ENCODE data around the gene DNAH10. TPM values are rescaled to one million over a fixed set of nuclear protein-coding genes. Genes with fewer than 3 reads are reported as not detected.

Gene DNAH10
- total and polyA plus RNA-seq, 2 donors from 2014 or later, result 0.24 to 0.28 TPM

DNA sequence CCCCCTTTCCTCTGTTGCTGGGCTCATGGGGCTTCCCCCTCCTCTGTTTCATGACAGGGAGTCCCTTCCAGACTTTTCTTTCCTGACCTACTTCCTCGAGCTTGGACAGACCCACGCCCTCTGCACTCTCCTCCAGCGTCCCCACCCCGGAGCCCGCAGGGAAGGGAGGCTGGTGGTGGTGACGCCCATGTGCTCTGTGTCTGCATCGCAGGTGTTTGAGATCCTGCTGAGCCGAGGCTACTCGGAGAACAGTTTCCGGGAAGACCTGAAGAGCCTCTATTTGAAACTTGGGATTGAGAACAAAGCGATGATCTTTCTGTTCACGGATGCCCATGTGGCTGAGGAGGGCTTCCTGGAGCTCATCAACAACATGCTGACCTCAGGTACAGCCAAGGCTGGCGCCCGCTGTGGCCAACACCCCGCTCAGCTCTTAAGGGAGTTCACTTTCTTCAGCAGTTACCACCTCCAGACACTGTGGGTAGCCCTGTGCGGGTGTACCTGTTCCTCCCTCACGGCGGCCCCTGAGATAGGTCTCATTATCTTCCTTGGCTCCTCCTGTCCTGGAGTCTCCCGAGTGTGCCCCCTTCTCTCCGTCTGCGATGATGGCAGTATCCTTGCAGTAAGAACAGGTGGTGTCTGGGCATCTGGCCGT is 125.0 kb downstream of the DNAH10 start:
- FAIRE-seq (no peak), DNase-seq (no peak)
- no peak for TF ChIP-seq CTCF (IDR thresholded peaks at IDR 0.05; ENCODE audit: borderline replicate concordance, extremely low read depth, insufficient read depth)
- Histone ChIP-seq H3K4me3 (ENCODE audit: low read length in 3 of 3) (no peak overlapping the region), H3K4me1 (ENCODE audit: control insufficient read depth in 2 of 3, insufficient read depth in 2 of 3, low read depth in 1 of 3, low read length in 3 of 3) (no peaks in the 10 kb centered on the region), H3K9me3 (ENCODE audit: control insufficient read depth in 2 of 3, insufficient read depth in 1 of 3, low read length in 3 of 3) (no peaks in the 10 kb centered on the region), H3K9ac (ENCODE audit: low read length in 3 of 3) (no peak overlapping the region), H3K27me3 (ENCODE audit: control insufficient read depth, insufficient read depth, low read length) (no peaks in the 10 kb centered on the region), H3K27ac (ENCODE audit: low read depth in 2 of 2, low read length in 2 of 2) (no peak overlapping the region), H3K36me3 (ENCODE audit: control insufficient read depth in 2 of 3, insufficient read depth in 3 of 3, low read length in 3 of 3) (no peaks in the 10 kb centered on the region)
- intact Hi-C loops (cut with DNase I), result no loop called here

DNA sequence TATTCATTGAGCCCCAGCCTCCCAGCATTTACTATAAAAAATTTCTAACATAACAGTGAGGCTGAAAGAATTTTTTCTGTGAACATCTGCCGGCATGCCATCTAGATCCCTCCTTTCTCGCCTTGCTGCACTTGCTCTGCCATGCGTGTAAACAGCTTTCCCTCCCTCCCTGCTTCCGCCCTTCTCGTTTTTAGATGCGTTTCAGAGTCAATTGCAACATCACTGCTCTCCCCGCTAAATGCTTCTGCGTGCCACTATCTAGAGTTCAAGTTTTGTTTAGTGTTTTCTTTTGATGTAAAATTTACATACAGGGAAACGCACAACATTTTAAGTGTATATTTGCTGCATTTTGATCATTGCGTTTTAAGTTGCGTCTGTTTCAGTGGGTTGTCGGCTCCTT is 126.9 kb downstream of the DNAH10 start:
- intact Hi-C loops (cut with DNase I), result no loop called here
- no peaks in the 10 kb centered on the region for H3K36me3 ChIP-seq (ENCODE audit: control insufficient read depth in 2 of 3, insufficient read depth in 3 of 3, low read length in 3 of 3)
- no peak for FAIRE-seq
- DNase-seq, result no peak
- H3K4me3 ChIP-seq (ENCODE audit: low read length in 3 of 3), result no peak overlapping the region
- H3K9me3 ChIP-seq (ENCODE audit: control insufficient read depth in 2 of 3, insufficient read depth in 1 of 3, low read length in 3 of 3), result no peaks in the 10 kb centered on the region
- H3K27ac ChIP-seq (ENCODE audit: low read depth in 2 of 2, low read length in 2 of 2), result no peak overlapping the region
- H3K9ac ChIP-seq (ENCODE audit: low read length in 3 of 3), result no peak overlapping the region
- TF ChIP-seq CTCF (IDR thresholded peaks at IDR 0.05; ENCODE audit: borderline replicate concordance, extremely low read depth, insufficient read depth), result no peak
- H3K27me3 ChIP-seq (ENCODE audit: control insufficient read depth, insufficient read depth, low read length), result no peaks in the 10 kb centered on the region
- no peaks in the 10 kb centered on the region for H3K4me1 ChIP-seq (ENCODE audit: control insufficient read depth in 2 of 3, insufficient read depth in 2 of 3, low read depth in 1 of 3, low read length in 3 of 3)

- Histone ChIP-seq H3K4me3 (ENCODE audit: low read length in 3 of 3) (no peak overlapping the region), H3K27me3 (ENCODE audit: control insufficient read depth, insufficient read depth, low read length) (no peaks in the 10 kb centered on the region), H3K9me3 (ENCODE audit: control insufficient read depth in 2 of 3, insufficient read depth in 1 of 3, low read length in 3 of 3) (no peaks in the 10 kb centered on the region), H3K9ac (ENCODE audit: low read length in 3 of 3) (no peak overlapping the region), H3K27ac (ENCODE audit: low read depth in 2 of 2, low read length in 2 of 2) (no peak overlapping the region), H3K36me3 (ENCODE audit: control insufficient read depth in 2 of 3, insufficient read depth in 3 of 3, low read length in 3 of 3) (no peaks in the 10 kb centered on the region), H3K4me1 (ENCODE audit: control insufficient read depth in 2 of 3, insufficient read depth in 2 of 3, low read depth in 1 of 3, low read length in 3 of 3) (no peaks in the 10 kb centered on the region)
- DNase-seq (no peak), FAIRE-seq (no peak)
- intact Hi-C loops (cut with DNase I), result no loop called here
- TF ChIP-seq CTCF (IDR thresholded peaks at IDR 0.05; ENCODE audit: borderline replicate concordance, extremely low read depth, insufficient read depth), result no peak
Measured at GRCh38 chr12:123889848-123890535, 127.9 kb downstream of the DNAH10 start.
